PC-3 (cell line): ENCODE results near the gene NPY.

Experiments used
- CTCF ChIP-seq: fragments of 300-600 bp; sonication (generic); conservative IDR thresholded peaks from 2 replicates; pipeline ENCODE4 v1.5.1; 2017; ENCODE audit warnings: antibody characterized with exemption, low read depth, mild to moderate bottlenecking, low read length
- EZH2 ChIP-seq: fragments of 300-600 bp; sonication (generic); IDR thresholded peaks from one replicate; pipeline ENCODE4 v1.6.1; 2017; ENCODE audit warnings: antibody characterized with exemption, mild to moderate bottlenecking, low read length; ENCODE audit not compliant: unreplicated experiment
- EZH2phosphoT487 ChIP-seq: fragments of 300-600 bp; sonication (generic); IDR thresholded peaks from 2 replicates; pipeline ENCODE4 v1.6.1; 2018; ENCODE audit warnings: mild to moderate bottlenecking, antibody characterized with exemption, low read length, borderline replicate concordance

- no peak for TF ChIP-seq CTCF
- no peak for TF ChIP-seq EZH2
- TF ChIP-seq EZH2phosphoT487: no peak
These were observed 50.6 kb downstream of the NPY start for GRCh38 chr7:24334627-24335026.
